Measurements from ENCODE around the gene NAA50.

GRCh38 chr3:113690482-113690881 lies 55.6 kb downstream of the NAA50 start:
- TF ChIP-seq POLR2AphosphoS5 (IDR thresholded peaks at IDR 0.05; ENCODE audit: low read depth, low read length) = no peak
- no peak for TF ChIP-seq TAF1 (IDR thresholded peaks at IDR 0.05; ENCODE audit: borderline replicate concordance, low read depth, low read length)
- TF ChIP-seq POLR2A (IDR thresholded peaks at IDR 0.05; ENCODE audit: low read depth, low read length) = no peak
